Smooth muscle cell (in vitro differentiated cells): ENCODE results near the gene KRTAP5-8. TPM values are rescaled to one million over a fixed set of nuclear protein-coding genes. Genes with fewer than 3 reads are reported as not detected.
"Not testable (repeated sequence)": the region's sequence is repeated elsewhere in the genome, so short reads cannot be mapped to it uniquely, and the experiment has no call there.

Experiments
- DNase-seq: peaks from one replicate; lab custom pipeline; 2025; ENCODE audit not compliant: unreplicated experiment; lab: John Stamatoyannopoulos, UW
- H2AFZ ChIP-seq: fragments of 200-600 bp; sonication (generic); 2 replicates; pipeline ENCODE4 v1.6.0; 2016; ENCODE audit warnings: antibody characterized with exemption, low read depth, mild to moderate bottlenecking
- H3F3A ChIP-seq: fragments of 200-600 bp; sonication (generic); 2 replicates; pipeline ENCODE4 v1.6.0; 2017; ENCODE audit warnings: antibody characterized with exemption, low read depth
- H3K27ac ChIP-seq: fragments of 200-600 bp; sonication (generic); 2 replicates; pipeline ENCODE4 v1.5.1; 2016; ENCODE audit warnings: low read depth, mild to moderate bottlenecking
- H3K27me3 ChIP-seq: fragments of 200-600 bp; sonication (generic); 2 replicates; pipeline ENCODE4 v1.6.1; 2016; ENCODE audit warnings: low read depth, mild to moderate bottlenecking
- H3K36me3 ChIP-seq: fragments of 200-600 bp; sonication (generic); 2 replicates; pipeline ENCODE4 v1.5.1; 2016; ENCODE audit warnings: low read depth
- H3K4me1 ChIP-seq: fragments of 200-600 bp; sonication (generic); 2 replicates; pipeline ENCODE4 v1.5.1; 2016; ENCODE audit warnings: low read depth
- H3K4me2 ChIP-seq: fragments of 200-600 bp; sonication (generic); 2 replicates; pipeline ENCODE4 v1.6.0; 2016; ENCODE audit warnings: mild to moderate bottlenecking
- H3K4me3 ChIP-seq: fragments of 200-600 bp; sonication (generic); 2 replicates; pipeline ENCODE4 v1.5.1; 2016; ENCODE audit warnings: mild to moderate bottlenecking
- H3K79me2 ChIP-seq: fragments of 200-600 bp; sonication (generic); 2 replicates; pipeline ENCODE4 v1.6.0; 2016; ENCODE audit warnings: low read depth, mild to moderate bottlenecking
- H3K9ac ChIP-seq: fragments of 200-600 bp; sonication (generic); 2 replicates; pipeline ENCODE4 v1.6.0; 2016; ENCODE audit warnings: low read depth
- H3K9me3 ChIP-seq: fragments of 200-600 bp; sonication (generic); replicated peaks from 2 replicates; pipeline ENCODE4 v1.5.1; 2016; ENCODE audit warnings: low read depth
- H4K20me1 ChIP-seq: fragments of 200-600 bp; sonication (generic); 2 replicates; pipeline ENCODE4 v1.6.0; 2016; ENCODE audit warnings: low read depth
- WGBS: methylation state at CpG from one replicate; pipeline ENCODE4 v1.1.7; 2016; ENCODE audit warnings: low lambda C conversion rate; 5-methylcytosine and 5-hydroxymethylcytosine counted together
- polyA plus RNA-seq: library from polyadenylated mRNA; unstranded; fragments of >200 nt; fragmentation: Nextera tagmentation; extraction: Ambion mirVana; gene quantifications from 2 replicates; pipeline ENCODE4 v1.2.1, GENCODE V29; 2016
- total RNA-seq: library from RNA; depleted of rRNA; stranded (reverse); fragments of >200 nt; gene quantifications from 2 replicates; pipeline ENCODE4 v1.2.3, GENCODE V29; 2014
- TF ChIP-seq, protein P1 (sequence below): fragments of 200-600 bp; sonication (generic); IDR thresholded peaks from 2 replicates; pipeline ENCODE4 v1.5.1; 2017; ENCODE audit warnings: borderline replicate concordance, mild to moderate bottlenecking, antibody characterized with exemption; ENCODE audit not compliant: insufficient read depth, poor library complexity, severe bottlenecking

The KRTAP5-8 gene, protein sequence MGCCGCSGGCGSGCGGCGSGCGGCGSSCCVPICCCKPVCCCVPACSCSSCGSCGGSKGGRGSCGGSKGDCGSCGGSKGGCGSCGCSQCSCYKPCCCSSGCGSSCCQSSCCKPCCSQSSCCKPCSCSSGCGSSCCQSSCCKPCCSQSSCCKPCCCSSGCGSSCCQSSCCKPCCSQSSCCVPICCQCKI
- total RNA-seq (not detected in 2 replicates), polyA plus RNA-seq (not detected in 2 replicates)

DNA sequence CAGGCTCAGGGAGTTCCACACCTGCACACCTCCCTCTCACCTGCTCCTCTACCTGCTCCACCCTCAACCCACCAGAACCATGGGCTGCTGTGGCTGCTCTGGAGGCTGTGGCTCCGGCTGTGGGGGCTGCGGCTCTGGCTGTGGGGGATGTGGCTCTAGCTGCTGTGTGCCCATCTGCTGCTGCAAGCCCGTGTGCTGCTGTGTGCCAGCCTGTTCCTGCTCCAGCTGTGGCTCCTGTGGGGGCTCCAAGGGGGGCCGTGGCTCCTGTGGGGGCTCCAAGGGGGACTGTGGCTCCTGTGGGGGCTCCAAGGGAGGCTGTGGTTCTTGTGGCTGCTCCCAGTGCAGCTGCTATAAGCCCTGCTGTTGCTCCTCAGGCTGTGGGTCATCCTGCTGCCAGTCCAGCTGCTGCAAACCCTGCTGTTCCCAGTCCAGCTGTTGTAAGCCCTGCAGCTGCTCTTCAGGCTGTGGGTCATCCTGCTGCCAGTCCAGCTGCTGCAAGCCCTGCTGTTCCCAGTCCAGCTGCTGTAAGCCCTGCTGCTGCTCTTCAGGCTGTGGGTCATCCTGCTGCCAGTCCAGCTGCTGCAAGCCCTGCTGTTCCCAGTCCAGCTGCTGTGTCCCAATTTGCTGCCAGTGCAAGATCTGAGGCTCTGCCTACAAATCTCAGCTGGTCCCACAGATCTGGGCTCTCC lies at the start of gene KRTAP5-8:
Gene KRTAP5-8, plus strand, starts transcription at position 49 of the 689 bp plus-strand sequence. Its CDS starts 31 bp downstream, at position 80.
- not testable (repeated sequence) for H3K9ac ChIP-seq, H2AFZ ChIP-seq, H3K27ac ChIP-seq, H3F3A ChIP-seq, H4K20me1 ChIP-seq, H3K4me1 ChIP-seq, H3K79me2 ChIP-seq, H3K27me3 ChIP-seq, H3K4me2 ChIP-seq, DNase-seq, H3K4me3 ChIP-seq, H3K9me3 ChIP-seq, H3K36me3 ChIP-seq
- WGBS, result 94% methylated on average over 3 of the region's 4 CpGs

DNA sequence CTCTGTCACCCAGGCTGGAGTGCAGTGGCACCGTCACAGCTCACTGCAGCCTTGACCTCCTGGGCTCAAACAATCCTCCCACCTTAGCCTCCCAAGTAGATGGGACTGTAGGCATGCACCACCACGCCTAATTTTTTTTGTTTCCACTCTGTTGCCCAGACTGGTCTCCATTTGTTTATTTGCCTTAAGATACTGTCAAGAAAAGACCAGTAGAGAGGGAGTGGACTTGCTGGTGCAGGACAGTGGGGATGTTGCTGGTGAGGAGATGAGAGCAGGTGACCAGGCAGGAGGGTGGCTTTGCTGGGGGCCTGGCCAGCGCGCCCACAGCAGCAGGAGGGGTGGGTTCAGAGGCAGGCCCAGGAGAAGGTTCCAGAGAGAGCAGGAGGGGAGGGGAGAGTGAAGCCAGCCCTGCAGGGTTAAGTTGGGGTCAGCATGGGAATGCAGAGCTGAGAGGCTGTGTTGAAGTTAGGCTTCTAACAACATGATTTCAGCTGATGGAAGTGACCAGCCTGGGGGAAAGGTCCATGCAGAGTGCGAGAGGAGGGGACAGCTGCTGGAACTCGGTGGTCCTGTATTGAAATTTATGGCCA lies 49.0 kb upstream of the KRTAP5-8 start:
- TF ChIP-seq, protein P1, sequence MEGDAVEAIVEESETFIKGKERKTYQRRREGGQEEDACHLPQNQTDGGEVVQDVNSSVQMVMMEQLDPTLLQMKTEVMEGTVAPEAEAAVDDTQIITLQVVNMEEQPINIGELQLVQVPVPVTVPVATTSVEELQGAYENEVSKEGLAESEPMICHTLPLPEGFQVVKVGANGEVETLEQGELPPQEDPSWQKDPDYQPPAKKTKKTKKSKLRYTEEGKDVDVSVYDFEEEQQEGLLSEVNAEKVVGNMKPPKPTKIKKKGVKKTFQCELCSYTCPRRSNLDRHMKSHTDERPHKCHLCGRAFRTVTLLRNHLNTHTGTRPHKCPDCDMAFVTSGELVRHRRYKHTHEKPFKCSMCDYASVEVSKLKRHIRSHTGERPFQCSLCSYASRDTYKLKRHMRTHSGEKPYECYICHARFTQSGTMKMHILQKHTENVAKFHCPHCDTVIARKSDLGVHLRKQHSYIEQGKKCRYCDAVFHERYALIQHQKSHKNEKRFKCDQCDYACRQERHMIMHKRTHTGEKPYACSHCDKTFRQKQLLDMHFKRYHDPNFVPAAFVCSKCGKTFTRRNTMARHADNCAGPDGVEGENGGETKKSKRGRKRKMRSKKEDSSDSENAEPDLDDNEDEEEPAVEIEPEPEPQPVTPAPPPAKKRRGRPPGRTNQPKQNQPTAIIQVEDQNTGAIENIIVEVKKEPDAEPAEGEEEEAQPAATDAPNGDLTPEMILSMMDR, result no peak
- no peak overlapping the region for H3K9ac ChIP-seq
- no peaks in the 10 kb centered on the region for H4K20me1 ChIP-seq
- H3F3A ChIP-seq, result no peaks in the 10 kb centered on the region
- no peaks in the 10 kb centered on the region for H3K4me1 ChIP-seq
- 92% methylated on average over 6 of the region's 6 CpGs for WGBS
- H3K4me2 ChIP-seq, result no peak overlapping the region
- no peaks in the 10 kb centered on the region for H3K27me3 ChIP-seq
- H3K79me2 ChIP-seq, result no peaks in the 10 kb centered on the region
- H2AFZ ChIP-seq, result no peak overlapping the region
- H3K4me3 ChIP-seq, result no peak overlapping the region
- H3K27ac ChIP-seq, result no peak overlapping the region
- no peaks in the 10 kb centered on the region for H3K9me3 ChIP-seq
- no peak for DNase-seq
- H3K36me3 ChIP-seq, result no peaks in the 10 kb centered on the region

DNA sequence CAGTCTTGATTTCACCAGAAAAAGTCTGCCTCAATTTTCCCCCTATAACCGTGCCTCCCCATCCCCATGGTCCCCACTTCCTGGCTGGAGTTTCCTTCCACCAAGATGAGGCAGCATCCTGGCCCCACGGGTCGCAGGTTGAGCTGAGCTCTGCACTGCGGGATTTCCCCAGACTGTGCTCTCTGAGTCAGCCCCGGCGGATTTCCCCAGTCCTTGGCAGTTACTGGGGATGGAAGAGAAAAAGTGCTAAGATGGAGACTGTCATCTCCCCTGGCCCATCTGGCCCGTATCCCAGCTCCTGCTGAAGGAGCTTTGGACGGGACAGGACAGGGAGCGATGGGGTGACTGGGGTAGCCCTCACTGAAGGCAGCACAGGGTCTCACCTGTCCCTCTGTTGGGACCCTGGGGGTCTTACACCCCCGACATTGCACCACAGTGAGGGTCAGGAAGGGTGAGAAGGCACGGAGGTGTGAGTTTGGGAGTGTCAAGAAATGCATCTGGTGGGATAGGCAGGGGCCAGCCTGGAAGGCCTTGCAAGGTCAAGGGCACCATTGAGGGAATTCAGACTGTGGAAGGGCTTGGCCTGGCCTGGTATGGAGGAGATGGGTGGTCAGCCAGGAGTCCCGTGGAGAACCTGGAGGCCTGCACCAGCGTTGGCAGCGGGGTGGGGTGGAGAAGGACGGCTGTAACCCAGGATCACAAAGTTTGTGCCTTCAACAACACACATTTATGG lies 48.3 kb upstream of the KRTAP5-8 start:
- Histone ChIP-seq H2AFZ (no peak overlapping the region), H3K9ac (no peak overlapping the region), H3K4me3 (no peak overlapping the region), H3K4me1 (no peaks in the 10 kb centered on the region), H3K27ac (no peak overlapping the region), H3K36me3 (no peaks in the 10 kb centered on the region), H3K27me3 (no peaks in the 10 kb centered on the region), H3K4me2 (no peak overlapping the region), H3F3A (no peaks in the 10 kb centered on the region), H3K9me3 (no peaks in the 10 kb centered on the region), H3K79me2 (no peaks in the 10 kb centered on the region), H4K20me1 (no peaks in the 10 kb centered on the region)
- WGBS, result 87% methylated on average over 15 of the region's 15 CpGs
- TF ChIP-seq, protein P1, result no peak
- DNase-seq, result no peak

DNA sequence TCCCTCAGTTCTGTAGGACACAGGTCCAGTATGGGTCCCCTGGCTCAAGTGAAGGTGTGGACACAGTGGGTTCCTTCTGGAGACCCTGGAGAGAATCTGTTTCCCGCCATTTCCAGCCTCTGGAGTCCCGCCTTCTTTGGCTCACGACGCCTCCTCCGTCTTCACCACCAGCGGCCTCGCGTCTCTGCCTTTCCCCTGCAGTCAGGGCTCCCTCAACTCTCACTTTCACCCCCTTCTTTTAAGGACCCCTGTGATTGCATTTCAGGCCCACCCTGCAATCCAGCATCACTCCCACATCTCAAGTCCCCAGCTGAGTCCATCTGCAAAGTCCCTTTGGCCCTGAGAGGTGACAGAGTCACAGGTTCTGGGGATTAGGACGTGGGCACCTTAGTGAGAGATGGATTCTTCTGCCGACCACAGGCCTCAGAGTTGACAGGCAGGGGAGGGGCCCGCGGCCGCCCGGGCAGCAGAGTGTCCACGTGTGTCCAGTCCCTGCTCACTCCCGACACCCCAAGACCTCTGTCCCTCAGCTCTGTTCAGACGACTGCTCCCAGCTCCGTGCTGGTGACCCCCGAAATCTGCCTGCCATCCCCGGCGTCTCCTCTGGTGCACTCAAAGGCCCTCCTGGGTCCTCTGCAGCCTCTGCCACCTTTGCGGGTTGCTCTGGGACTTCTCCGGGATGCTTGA lies 47.6 kb upstream of the KRTAP5-8 start:
- Histone ChIP-seq H4K20me1 (no peaks in the 10 kb centered on the region), H3K9me3 (no peaks in the 10 kb centered on the region), H3K79me2 (no peaks in the 10 kb centered on the region), H3K27me3 (no peaks in the 10 kb centered on the region), H3K4me2 (no peak overlapping the region), H3K27ac (no peak overlapping the region), H3K4me1 (no peaks in the 10 kb centered on the region), H3F3A (no peaks in the 10 kb centered on the region), H3K9ac (no peak overlapping the region), H2AFZ (no peak overlapping the region), H3K36me3 (no peaks in the 10 kb centered on the region), H3K4me3 (no peak overlapping the region)
- TF ChIP-seq, protein P1, result no peak
- 97% methylated on average over 23 of the region's 23 CpGs for WGBS
- no peak for DNase-seq
